Psoas muscle (tissue), 8 donors: ENCODE measurements around the gene BHLHE41. TPM values are rescaled to one million over a fixed set of nuclear protein-coding genes. Genes with fewer than 3 reads are reported as not detected.

Source experiments
- ATAC-seq, 4 donors: fragments of 200-7000 bp; cut with Tn5 transposase; one replicate each; pipeline ENCODE4 v1.9.1; 2020; ENCODE audit warnings: moderate library complexity in 3 of 4, mild to moderate bottlenecking in 2 of 4
- DNase-seq, 2 donors: peaks; one replicate each; pipeline ENCODE4 v3.0.0-alpha.2; 2020
- H3K27ac ChIP-seq: fragments of 200-600 bp; one replicate; pipeline ENCODE4 v1.8.0; 2022
- H3K27me3 ChIP-seq, 3 donors: fragments of 200-600 bp in 1 of 3; one replicate each; pipeline versions ENCODE4 v1.6.1 to v1.8.0; 2013 to 2022; ENCODE audit warnings: low read length in 2 of 3, mild to moderate bottlenecking in 2 of 3, moderate library complexity in 1 of 3; ENCODE audit not compliant: insufficient read depth in 3 of 3
- H3K36me3 ChIP-seq, 2 donors: fragments of 200-600 bp in 1 of 2; one replicate each; pipeline versions ENCODE4 v1.6.1 to v1.8.0; 2013 to 2022; ENCODE audit warnings: low read depth in 1 of 2, mild to moderate bottlenecking in 1 of 2, moderate library complexity in 1 of 2; ENCODE audit not compliant: insufficient read depth in 1 of 2
- H3K4me1 ChIP-seq: fragments of 200-600 bp; one replicate; pipeline ENCODE4 v1.8.0; 2022
- H3K4me3 ChIP-seq: fragments of 200-600 bp; one replicate; pipeline ENCODE4 v1.8.0; 2022; ENCODE audit warnings: mild to moderate bottlenecking
- H3K9me3 ChIP-seq: fragments of 200-600 bp; one replicate; pipeline ENCODE4 v1.8.0; 2022
- CTCF ChIP-seq: fragments of 200-600 bp; IDR thresholded peaks from one replicate; pipeline ENCODE4 v1.8.0; 2022; ENCODE audit warnings: antibody characterized with exemption
- WGBS, 3 donors: extraction: QIAGEN DNeasy Blood & Tissue Kit; methylation state at CpG; one replicate each; pipeline versions ENCODE4 v1.1.6 to v1.1.7; 2013; 5-methylcytosine and 5-hydroxymethylcytosine counted together
- intact Hi-C, 2 donors: fragments of 100-400 bp; cut with DNase I; formaldehyde crosslinking; loops; one replicate each; pipeline versions ENCODE4 v1.11.0 to v1.14.2; 2022
- polyA plus RNA-seq, 3 donors: library from polyadenylated mRNA; stranded (reverse); fragments of 200-250 nt; gene quantifications; one replicate each; pipeline ENCODE4 v1.2.3, GENCODE V29; 2013
- total RNA-seq, 4 donors: library from RNA; stranded (reverse); fragmentation: NEBNext Ultra II Directional in 2 of 4; extraction: Animal tissue kit (Norgen Biotek cat#: 25700) in 2 of 4; gene quantifications; one replicate each; pipeline versions ENCODE4 v1.2.1 to v1.2.4, GENCODE V29; 2021 to 2023
- donor health status: healthy with polysubstance abuse.
- donor health status: DM: no; HTN: no; CAD: no; lungs with moderate emphysema.
- donor health status: Bipolar disorder and iron deficiency.
- donor health status: healthy.
- donor health status: DM: yes; HTN: yes; CAD: no.
- donor health status: DM: no; HTN: no; CAD: no.
- donor health status: DM: no; HTN: no; CAD: no.
- donor health status: DM: yes; HTN: yes; CAD: no.

BHLHE41 gene
- total and polyA plus RNA-seq, 7 donors: 7.4 to 41.5 (median 11.1) TPM

- intact Hi-C loops: no loop called here
- Histone ChIP-seq H3K27ac (no peak overlapping the region), H3K9me3 (no peaks in the 10 kb centered on the region), H3K4me1 (no peaks in the 10 kb centered on the region), H3K4me3 (no peak overlapping the region), H3K27me3 (no peaks in the 10 kb centered on the region), H3K36me3 (no peaks in the 10 kb centered on the region)
- DNase-seq: no peak
- no peak for TF ChIP-seq CTCF
- WGBS, 3 donors: 54 to 73% (median 62%) methylated on average over 3 of the region's 3 CpGs
- no peak for ATAC-seq
These were observed 39.3 kb upstream of the BHLHE41 start for GRCh38 chr12:26164118-26164517.

- Histone ChIP-seq H3K36me3 (no peaks in the 10 kb centered on the region), H3K9me3 (no peaks in the 10 kb centered on the region), H3K27me3 (no peaks in the 10 kb centered on the region), H3K4me3 (no peak overlapping the region), H3K4me1 (no peaks in the 10 kb centered on the region), H3K27ac (no peak overlapping the region)
- ATAC-seq (no peak), DNase-seq (no peak)
- WGBS, 3 donors: 76 to 81% (median 79%) methylated on average over 4 of the region's 4 CpGs
- intact Hi-C loops: no loop called here
- TF ChIP-seq CTCF: no peak
These were observed 38.1 kb upstream of the BHLHE41 start for GRCh38 chr12:26162905-26163304.

GRCh38 chr12:26162174-26162573 is 37.3 kb upstream of the BHLHE41 start:
- WGBS, 3 donors: 88 to 100% (median 94%) methylated on average over 1 of the region's 1 CpG
- no peaks in the 10 kb centered on the region for H3K27me3 ChIP-seq
- no peak overlapping the region for H3K4me3 ChIP-seq
- intact Hi-C loops: no loop called here
- H3K9me3 ChIP-seq: no peaks in the 10 kb centered on the region
- DNase-seq (no peak), ATAC-seq (peak in 3 of 4 donors; percentile 46 to 63 (median 60))
- no peak overlapping the region for H3K27ac ChIP-seq
- TF ChIP-seq CTCF: no peak
- no peaks in the 10 kb centered on the region for H3K4me1 ChIP-seq
- H3K36me3 ChIP-seq: no peaks in the 10 kb centered on the region

- intact Hi-C loops: no loop called here
- 68 to 81% (median 79%) methylated on average over 3 of the region's 3 CpGs for whole genome bisulfite sequencing, 3 donors
- TF ChIP-seq CTCF: no peak
- H3K27ac ChIP-seq: no peak overlapping the region
- no peak for ATAC-seq
- no peak overlapping the region for H3K4me3 ChIP-seq
- no peaks in the 10 kb centered on the region for H3K9me3 ChIP-seq
- no peak for DNase-seq
- no peaks in the 10 kb centered on the region for H3K36me3 ChIP-seq
- no peaks in the 10 kb centered on the region for H3K27me3 ChIP-seq
- peaks cover 9% of the 10 kb centered on the region for H3K4me1 ChIP-seq
These were observed 33.4 kb upstream of the BHLHE41 start for GRCh38 chr12:26158078-26158764.

GRCh38 chr12:26157001-26157400 is 32.2 kb upstream of the BHLHE41 start:
- Histone ChIP-seq H3K9me3 (no peaks in the 10 kb centered on the region), H3K4me1 (peaks cover 9% of the 10 kb centered on the region), H3K36me3 (no peaks in the 10 kb centered on the region), H3K4me3 (no peak overlapping the region), H3K27me3 (no peaks in the 10 kb centered on the region), H3K27ac (no peak overlapping the region)
- DNase-seq: no peak
- no peak for TF ChIP-seq CTCF
- WGBS, 3 donors: 62 to 65% (median 63%) methylated on average over 3 of the region's 3 CpGs
- intact Hi-C loops: no loop called here
- ATAC-seq: no peak
